Endodermal cell (in vitro differentiated cells): ENCODE results near the gene MAP3K5. TPM values are rescaled to one million over a fixed set of nuclear protein-coding genes. Genes with fewer than 3 reads are reported as not detected.

Source experiments
- DNase-seq: peaks from one replicate; pipeline ENCODE4 v3.0.0-alpha.2; 2017
- H3K27ac ChIP-seq: 2 replicates; pipeline ENCODE4 v1.5.1; 2013; ENCODE audit warnings: mild to moderate bottlenecking, low read depth, low read length, moderate library complexity
- H3K27me3 ChIP-seq: 2 replicates; pipeline ENCODE4 v1.6.1; 2013; ENCODE audit warnings: mild to moderate bottlenecking, low read length, moderate library complexity; ENCODE audit not compliant: insufficient read depth, control insufficient read depth, poor library complexity, severe bottlenecking
- H3K36me3 ChIP-seq: 2 replicates; pipeline ENCODE4 v1.7.0; 2013; ENCODE audit warnings: mild to moderate bottlenecking, low read length, moderate library complexity; ENCODE audit not compliant: control insufficient read depth, insufficient read depth
- H3K4me1 ChIP-seq: one replicate; pipeline ENCODE4 v1.7.0; 2013; ENCODE audit warnings: low read length; ENCODE audit not compliant: control insufficient read depth, insufficient read depth
- H3K4me3 ChIP-seq: 2 replicates; pipeline ENCODE4 v1.5.1; 2013; ENCODE audit warnings: mild to moderate bottlenecking, low read length, moderate library complexity
- H3K9ac ChIP-seq: 2 replicates; pipeline ENCODE4 v1.6.1; 2013; ENCODE audit warnings: mild to moderate bottlenecking, low read length, moderate library complexity; ENCODE audit not compliant: poor library complexity, severe bottlenecking; ENCODE audit errors: extremely low read depth
- H3K9me3 ChIP-seq: 2 replicates; pipeline ENCODE4 v1.6.1; 2013; ENCODE audit warnings: mild to moderate bottlenecking, low read length, moderate library complexity; ENCODE audit not compliant: control insufficient read depth
- H3K27ac Mint-ChIP-seq: 2 replicates; pipeline ENCODE4 v1.8.0; 2020; ENCODE audit warnings: mixed read lengths
- H3K27me3 Mint-ChIP-seq: 2 replicates; pipeline ENCODE4 v1.8.0; 2021; ENCODE audit warnings: mild to moderate bottlenecking, mixed read lengths; ENCODE audit not compliant: insufficient read depth
- H3K36me3 Mint-ChIP-seq: 2 replicates; pipeline ENCODE4 v1.8.0; 2020; ENCODE audit warnings: low read depth, mixed read lengths
- H3K4me1 Mint-ChIP-seq: 2 replicates; pipeline ENCODE4 v1.8.0; 2020; ENCODE audit warnings: mixed read lengths
- H3K4me3 Mint-ChIP-seq: 2 replicates; pipeline ENCODE4 v1.8.0; 2020; ENCODE audit warnings: mild to moderate bottlenecking, moderate library complexity, mixed read lengths
- H3K9me3 Mint-ChIP-seq: 2 replicates; pipeline ENCODE4 v1.8.0; 2020; ENCODE audit warnings: mild to moderate bottlenecking, mixed read lengths
- WGBS, 2 experiments: methylation state at CpG; one replicate each; pipeline versions ENCODE4 v1.1.5 to v1.1.7; 2013; ENCODE audit warnings: missing lambda C conversion rate in 2 of 2, mixed read lengths in 1 of 2; ENCODE audit not compliant: insufficient coverage in 1 of 2, insufficient read length in 1 of 2; 5-methylcytosine and 5-hydroxymethylcytosine counted together
- total RNA-seq, 2 donors: library from RNA; stranded (reverse); fragmentation: NEBNext Ultra II Directional in 1 of 2; extraction: Animal tissue kit (Norgen Biotek cat#: 25700) in 1 of 2; gene quantifications; 2 replicates in 1 of 2; 3 replicates in 1 of 2; pipeline ENCODE4 v1.2.1, GENCODE V29; 2021
- TF ChIP-seq, protein P1 (sequence below): fragments of 200-600 bp; sonication (generic); conservative IDR thresholded peaks from 2 replicates; pipeline ENCODE4 v1.5.0; 2021; ENCODE audit warnings: antibody characterized with exemption, mild to moderate bottlenecking

Gene MAP3K5
- total RNA-seq, 2 donors from 2014 or later = 1.6 to 3.4 TPM

- Histone ChIP-seq H3K27me3 (no peaks in the 10 kb centered on the region), H3K4me3 (no peak overlapping the region), H3K27ac (no peak overlapping the region), H3K9me3 (no peaks in the 10 kb centered on the region), H3K36me3 (no peaks in the 10 kb centered on the region), H3K9ac (no peak overlapping the region), H3K4me1 (no peaks in the 10 kb centered on the region)
- no peaks in the 10 kb centered on the region for H3K27me3 Mint-ChIP-seq
- 0 to 23% methylated on average over 1 to 5 of the region's 5 CpGs for WGBS, 2 experiments
- H3K27ac Mint-ChIP-seq = no peak overlapping the region
- H3K4me1 Mint-ChIP-seq = peaks cover 14% of the 10 kb centered on the region
- DNase-seq = peak; percentile 98
- no peaks in the 10 kb centered on the region for H3K9me3 Mint-ChIP-seq
- H3K36me3 Mint-ChIP-seq = no peaks in the 10 kb centered on the region
- no peak overlapping the region for H3K4me3 Mint-ChIP-seq
- TF ChIP-seq, protein P1, sequence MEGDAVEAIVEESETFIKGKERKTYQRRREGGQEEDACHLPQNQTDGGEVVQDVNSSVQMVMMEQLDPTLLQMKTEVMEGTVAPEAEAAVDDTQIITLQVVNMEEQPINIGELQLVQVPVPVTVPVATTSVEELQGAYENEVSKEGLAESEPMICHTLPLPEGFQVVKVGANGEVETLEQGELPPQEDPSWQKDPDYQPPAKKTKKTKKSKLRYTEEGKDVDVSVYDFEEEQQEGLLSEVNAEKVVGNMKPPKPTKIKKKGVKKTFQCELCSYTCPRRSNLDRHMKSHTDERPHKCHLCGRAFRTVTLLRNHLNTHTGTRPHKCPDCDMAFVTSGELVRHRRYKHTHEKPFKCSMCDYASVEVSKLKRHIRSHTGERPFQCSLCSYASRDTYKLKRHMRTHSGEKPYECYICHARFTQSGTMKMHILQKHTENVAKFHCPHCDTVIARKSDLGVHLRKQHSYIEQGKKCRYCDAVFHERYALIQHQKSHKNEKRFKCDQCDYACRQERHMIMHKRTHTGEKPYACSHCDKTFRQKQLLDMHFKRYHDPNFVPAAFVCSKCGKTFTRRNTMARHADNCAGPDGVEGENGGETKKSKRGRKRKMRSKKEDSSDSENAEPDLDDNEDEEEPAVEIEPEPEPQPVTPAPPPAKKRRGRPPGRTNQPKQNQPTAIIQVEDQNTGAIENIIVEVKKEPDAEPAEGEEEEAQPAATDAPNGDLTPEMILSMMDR = peak; percentile 95
Observed at GRCh38 chr6:136643850-136644596, 148.3 kb downstream of the MAP3K5 start.

DNA sequence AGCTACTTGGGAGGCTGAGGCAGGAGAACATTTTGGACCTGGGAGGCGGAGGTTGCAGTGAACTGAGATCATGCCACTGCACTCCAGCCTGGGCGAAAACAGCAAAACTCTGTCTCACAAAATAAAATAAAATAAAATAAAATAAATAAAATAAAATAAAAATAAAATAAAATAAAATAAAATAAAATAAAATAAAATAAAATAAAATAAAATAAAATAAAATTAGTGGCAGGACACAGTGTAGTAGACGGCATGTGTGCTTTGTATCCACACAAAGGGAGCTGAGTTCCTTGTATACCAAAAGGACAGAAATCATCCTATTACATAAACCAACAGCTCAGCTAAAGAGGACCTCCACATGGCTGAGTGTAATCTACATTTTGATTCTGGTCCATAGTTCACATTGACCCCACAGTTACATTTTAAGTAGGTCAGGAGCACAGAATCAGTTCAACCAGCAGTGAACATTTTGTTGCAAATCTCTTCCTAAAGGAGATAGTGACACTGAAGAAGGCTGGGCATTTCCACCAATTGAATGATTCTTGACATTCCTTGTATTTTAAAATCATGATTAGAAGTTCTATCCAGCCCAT is 150.3 kb downstream of the MAP3K5 start:
- Mint-ChIP-seq H3K27me3 (no peaks in the 10 kb centered on the region), H3K4me1 (peaks cover 20% of the 10 kb centered on the region), H3K36me3 (no peaks in the 10 kb centered on the region), H3K27ac (no peak overlapping the region), H3K9me3 (no peaks in the 10 kb centered on the region), H3K4me3 (no peak overlapping the region)
- H3K4me1 ChIP-seq = no peaks in the 10 kb centered on the region
- TF ChIP-seq, protein P1 = no peak
- 89 to 100% methylated on average over 1 to 2 of the region's 3 CpGs for WGBS, 2 experiments
- H3K27me3 ChIP-seq = no peaks in the 10 kb centered on the region
- no peak for DNase-seq
- H3K36me3 ChIP-seq = no peaks in the 10 kb centered on the region
- H3K9me3 ChIP-seq = no peaks in the 10 kb centered on the region
- no peak overlapping the region for H3K4me3 ChIP-seq
- H3K27ac ChIP-seq = no peak overlapping the region
- no peak overlapping the region for H3K9ac ChIP-seq

DNA sequence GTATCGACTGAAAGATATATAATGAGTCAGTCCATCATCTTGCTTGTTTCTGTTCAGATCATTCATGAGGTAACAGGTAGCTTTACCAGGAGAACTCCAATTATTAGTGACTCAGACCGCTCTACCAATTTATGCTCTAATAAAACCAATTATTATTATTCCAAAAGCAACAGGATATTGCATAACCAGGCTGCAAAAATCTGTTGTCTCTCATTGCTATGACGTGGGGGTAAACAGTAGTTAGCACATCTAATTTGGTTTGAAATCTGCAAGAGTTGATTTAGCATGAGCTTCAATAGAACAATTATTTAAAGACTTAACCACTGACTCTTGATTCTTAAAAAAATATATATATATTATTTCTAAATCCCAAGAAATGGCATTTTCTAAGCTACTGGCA is 151.1 kb downstream of the MAP3K5 start:
- Histone ChIP-seq H3K4me3 (no peak overlapping the region), H3K36me3 (no peaks in the 10 kb centered on the region), H3K4me1 (no peaks in the 10 kb centered on the region), H3K27ac (no peak overlapping the region), H3K27me3 (no peaks in the 10 kb centered on the region), H3K9me3 (no peaks in the 10 kb centered on the region), H3K9ac (no peak overlapping the region)
- DNase-seq = no peak
- H3K4me1 Mint-ChIP-seq = peaks cover 21% of the 10 kb centered on the region
- H3K4me3 Mint-ChIP-seq = no peak overlapping the region
- H3K9me3 Mint-ChIP-seq = no peaks in the 10 kb centered on the region
- WGBS, 2 experiments = 94 to 96% methylated on average over 2 to 3 of the region's 3 CpGs
- no peaks in the 10 kb centered on the region for H3K27me3 Mint-ChIP-seq
- H3K27ac Mint-ChIP-seq = no peak overlapping the region
- H3K36me3 Mint-ChIP-seq = no peaks in the 10 kb centered on the region
- TF ChIP-seq, protein P1 = no peak
